NCI-H1092 treated with DMSO at 0.1 percent for 48 hours (cell line): Measurements from ENCODE around the gene CCDC88B.
A peak's percentile ranks its signal among the peaks of the same experiment; 100 is the strongest.
"Not testable (repeated sequence)": the region's sequence is repeated elsewhere in the genome, so short reads cannot be mapped to it uniquely, and the experiment has no call there.

Source experiments
- DNase-seq: peaks from one replicate; lab custom pipeline; 2025; lab: John Stamatoyannopoulos, UW

The CCDC88B gene

GRCh38 chr11:64305691-64306562 is 34.1 kb upstream of the CCDC88B start:
- peak; percentile 53 for DNase-seq

- no peak for DNase-seq
These were observed 33.5 kb upstream of the CCDC88B start for GRCh38 chr11:64306563-64306875.

GRCh38 chr11:64306876-64307622 is 33.0 kb upstream of the CCDC88B start:
- DNase-seq, result no peak

GRCh38 chr11:64307795-64308194 is 32.2 kb upstream of the CCDC88B start:
- DNase-seq, result not testable (repeated sequence)

- DNase-seq, result no peak
These were observed 27.1 kb upstream of the CCDC88B start for GRCh38 chr11:64312947-64313346.

- DNase-seq, result no peak
These were observed 26.4 kb upstream of the CCDC88B start for GRCh38 chr11:64313491-64314145.

GRCh38 chr11:64314146-64314804 is 25.7 kb upstream of the CCDC88B start:
- DNase-seq, result no peak

- DNase-seq, result no peak
These were observed 25.0 kb upstream of the CCDC88B start for GRCh38 chr11:64314805-64315561.

- DNase-seq, result not testable (repeated sequence)
These were observed 24.1 kb upstream of the CCDC88B start for GRCh38 chr11:64315667-64316526.

GRCh38 chr11:64316672-64317324 is 23.2 kb upstream of the CCDC88B start:
- peak; percentile 53 for DNase-seq

- peak; percentile 99 for DNase-seq
These were observed 22.6 kb upstream of the CCDC88B start, which contains the start of gene TRMT112 for GRCh38 chr11:64317325-64317960. Gene TRMT112, minus strand, starts transcription at chr11:64317559. Its CDS starts 33 bp downstream, at chr11:64317526.

- DNase-seq, result peak; percentile 99
These were observed 21.8 kb upstream of the CCDC88B start, which contains the start of gene PRDX5 for GRCh38 chr11:64317961-64318765. Gene PRDX5, plus strand, starts transcription at chr11:64318121. Its CDS starts 95 bp downstream, at chr11:64318216.

GRCh38 chr11:64318766-64319761 is 20.9 kb upstream of the CCDC88B start:
- no peak for DNase-seq

- DNase-seq, result no peak
These were observed 19.4 kb upstream of the CCDC88B start for GRCh38 chr11:64320556-64320955.

- DNase-seq, result no peak
These were observed 19.0 kb upstream of the CCDC88B start for GRCh38 chr11:64321026-64321425.

GRCh38 chr11:64321533-64321932 is 18.5 kb upstream of the CCDC88B start:
- no peak for DNase-seq

GRCh38 chr11:64322925-64323260 is 17.1 kb upstream of the CCDC88B start:
- no peak for DNase-seq
